Lower leg skin (tissue), 3 donors: ENCODE data around the gene C6orf58.

Experiments used
- CTCF ChIP-seq, 3 donors: fragments of 450-650 bp; IDR thresholded peaks; one replicate each; pipeline ENCODE4 v1.5.1; 2016; ENCODE audit warnings: antibody characterized with exemption in 3 of 3, mild to moderate bottlenecking in 3 of 3, moderate library complexity in 2 of 3
- POLR2A ChIP-seq, 2 donors: fragments of 450-650 bp; IDR thresholded peaks; one replicate each; pipeline ENCODE4 v1.6.1; 2016 to 2017; ENCODE audit warnings: antibody characterized with exemption in 2 of 2, mild to moderate bottlenecking in 1 of 2, moderate library complexity in 1 of 2

GRCh38 chr6:127630800-127631199, 53.8 kb downstream of the C6orf58 start:
- TF ChIP-seq CTCF (IDR thresholded peaks at IDR 0.05) (no peak), POLR2A (IDR thresholded peaks at IDR 0.05) (no peak)
